Measurements from ENCODE around the gene TAS2R3.
"Not testable (repeated sequence)": the region's sequence is repeated elsewhere in the genome, so short reads cannot be mapped to it uniquely, and the experiment has no call there.

Gene TAS2R3, protein sequence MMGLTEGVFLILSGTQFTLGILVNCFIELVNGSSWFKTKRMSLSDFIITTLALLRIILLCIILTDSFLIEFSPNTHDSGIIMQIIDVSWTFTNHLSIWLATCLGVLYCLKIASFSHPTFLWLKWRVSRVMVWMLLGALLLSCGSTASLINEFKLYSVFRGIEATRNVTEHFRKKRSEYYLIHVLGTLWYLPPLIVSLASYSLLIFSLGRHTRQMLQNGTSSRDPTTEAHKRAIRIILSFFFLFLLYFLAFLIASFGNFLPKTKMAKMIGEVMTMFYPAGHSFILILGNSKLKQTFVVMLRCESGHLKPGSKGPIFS

DNA sequence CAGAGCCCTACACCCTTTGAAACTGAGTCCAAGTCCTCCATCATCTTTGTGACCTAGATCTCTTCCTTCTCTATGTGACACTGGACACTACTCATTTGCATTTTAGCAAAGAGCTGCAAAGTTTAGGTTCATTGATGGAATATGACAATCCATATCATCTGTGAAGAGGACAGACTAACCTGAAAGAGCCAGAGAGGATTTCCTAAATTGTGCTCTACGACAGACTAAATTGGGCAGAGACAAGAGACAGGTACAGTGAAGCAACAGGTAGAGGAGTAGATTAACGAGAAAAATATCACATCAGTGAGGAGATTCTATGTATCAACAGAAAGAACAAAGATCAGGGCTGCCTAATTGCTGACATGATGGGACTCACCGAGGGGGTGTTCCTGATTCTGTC is at the start of gene TAS2R3:
TSS of gene TAS2R3 (plus strand) at position 301 of the 400 bp plus-strand sequence. CDS start at position 363, 62 bp downstream.
- no peak for DNase-seq (ENCODE audit: low spot score)

DNA sequence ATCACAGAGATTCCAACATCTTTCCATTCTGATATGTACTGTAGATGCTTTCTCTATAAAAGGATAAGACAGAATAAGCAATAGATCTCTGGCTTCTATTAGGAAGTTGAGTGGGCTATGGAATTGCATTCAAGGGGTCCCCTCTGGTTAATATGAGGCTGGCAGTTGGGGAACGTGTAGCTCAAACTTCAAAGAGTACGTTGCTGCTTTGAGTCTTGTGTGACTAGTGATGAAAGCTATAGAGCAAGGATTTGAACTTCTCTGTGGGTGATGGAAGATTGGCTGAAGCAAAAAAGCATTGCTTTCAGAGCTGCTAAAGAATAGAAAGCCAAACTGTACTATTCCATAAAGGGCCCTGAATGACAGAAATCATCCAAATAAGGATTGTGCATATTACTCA is 49.3 kb upstream of the TAS2R3 start:
- DNase-seq (ENCODE audit: low spot score) = no peak

DNA sequence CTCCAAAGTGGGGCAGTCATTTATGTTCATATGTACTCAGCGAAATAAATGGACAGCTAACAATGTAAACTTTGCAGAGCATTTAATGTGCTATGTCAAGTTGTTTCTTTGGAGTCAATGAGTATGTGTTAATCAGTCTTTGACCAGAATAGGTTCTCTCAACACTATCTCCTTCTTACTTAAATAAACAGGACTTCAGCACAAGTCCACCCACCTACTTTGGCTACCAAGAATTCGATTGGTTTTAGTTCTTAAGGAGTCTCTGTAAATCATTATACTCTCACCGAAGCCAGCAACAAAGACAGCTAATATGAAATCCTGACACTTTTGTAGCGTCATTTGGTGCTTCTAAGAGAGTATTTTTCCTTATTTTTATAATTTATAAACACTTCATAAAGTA is 48.9 kb upstream of the TAS2R3 start:
- DNase-seq (ENCODE audit: low spot score) = no peak

DNA sequence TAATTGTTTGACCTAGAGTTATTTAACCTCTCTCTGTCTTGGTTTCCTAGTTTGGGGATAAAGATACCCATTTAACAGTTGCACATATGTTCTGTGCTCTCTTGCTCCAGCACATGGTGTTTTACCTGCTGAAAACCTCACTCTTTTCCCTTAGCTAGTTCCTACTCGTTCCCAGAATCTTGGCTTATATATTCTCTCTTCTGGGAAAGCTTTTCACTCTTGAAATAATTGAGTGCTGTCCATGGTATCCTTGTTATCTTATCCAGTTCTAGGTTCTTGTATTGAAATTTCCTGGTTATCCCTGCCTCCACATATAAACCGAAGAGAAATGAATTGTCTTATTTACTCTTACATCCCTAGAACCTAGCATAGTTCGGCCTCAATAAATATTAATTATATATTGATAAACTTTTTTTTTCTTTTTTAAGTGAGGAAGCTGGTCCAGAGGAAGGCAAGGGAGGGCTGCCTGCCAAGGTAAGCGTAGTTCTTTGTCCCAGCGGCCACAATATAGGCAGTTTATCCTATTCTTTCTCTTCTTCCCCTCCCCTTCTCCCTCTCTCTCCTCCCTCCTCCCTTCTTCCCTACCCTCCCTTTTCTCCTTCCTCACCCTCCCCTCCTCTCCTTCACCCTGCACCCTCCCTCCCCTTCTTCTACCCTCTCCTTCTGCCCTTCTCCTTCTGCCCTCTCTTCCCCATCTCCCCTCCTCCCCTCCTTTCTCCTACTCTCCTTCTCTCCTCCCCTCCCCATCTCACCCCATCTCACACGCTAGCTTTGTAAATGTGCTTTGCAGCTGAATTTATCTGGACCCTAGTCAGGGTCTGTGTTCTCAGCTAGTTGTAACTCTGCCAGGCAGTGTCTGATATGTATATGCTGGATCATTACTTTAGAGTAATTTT is 47.9 kb upstream of the TAS2R3 start:
- no peak for DNase-seq (ENCODE audit: low spot score)

DNA sequence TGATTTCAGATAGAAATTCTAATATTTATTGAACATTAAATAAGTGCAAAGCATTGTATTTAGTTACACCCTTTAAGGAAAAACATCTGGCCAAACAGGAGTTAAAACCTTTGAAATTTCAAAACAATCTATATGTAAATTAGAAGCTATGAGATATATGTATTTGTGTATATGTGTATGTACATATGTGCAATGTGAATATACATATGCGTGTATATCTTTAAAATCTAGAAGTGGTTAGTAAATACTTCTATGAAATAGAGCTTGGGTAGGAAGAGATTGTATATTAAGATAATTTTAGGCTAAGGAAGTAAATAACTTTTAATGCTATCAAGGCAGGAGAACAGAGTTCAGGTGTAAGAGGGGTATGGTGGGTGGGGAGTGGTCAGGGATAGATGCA is 46.4 kb upstream of the TAS2R3 start:
- DNase-seq (ENCODE audit: low spot score) = no peak

DNA sequence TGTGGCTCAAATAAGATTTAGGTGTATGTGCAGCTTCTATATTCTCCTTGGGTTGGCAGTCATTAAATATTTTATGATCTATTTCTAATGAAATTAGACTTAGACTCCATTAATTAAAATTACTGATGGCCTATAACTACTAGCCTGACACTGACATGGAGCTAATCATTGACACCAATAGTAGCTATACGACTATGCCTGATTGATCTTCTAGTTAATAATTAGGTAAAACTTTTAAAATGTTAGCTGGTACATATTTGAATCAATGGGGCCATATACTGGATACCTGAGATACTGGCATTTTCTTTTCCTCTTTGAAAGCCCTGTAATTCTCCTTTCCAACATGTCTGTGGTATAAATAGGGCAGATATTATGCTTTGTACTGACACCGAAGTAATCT is 41.4 kb upstream of the TAS2R3 start:
- DNase-seq (ENCODE audit: low spot score) = no peak

DNA sequence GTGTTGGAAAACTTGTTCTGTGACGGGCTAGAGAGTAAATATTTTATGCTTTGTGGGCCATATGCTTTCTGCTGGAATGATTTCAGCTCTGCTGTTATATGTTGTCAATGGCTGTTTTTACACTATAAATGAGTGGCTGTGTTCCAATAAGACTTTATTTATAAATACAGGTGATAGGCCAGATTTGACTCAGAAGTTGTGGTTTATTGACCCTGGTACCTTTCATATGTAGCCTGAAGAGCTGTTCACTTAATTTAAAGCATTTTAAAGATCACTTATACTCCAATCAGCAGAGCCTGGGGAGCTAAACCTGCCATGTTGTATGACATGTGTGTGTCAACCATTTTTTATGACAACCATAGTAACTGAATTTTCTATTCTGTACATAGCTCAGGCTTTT is 34.9 kb upstream of the TAS2R3 start:
- DNase-seq (ENCODE audit: low spot score) = no peak

DNA sequence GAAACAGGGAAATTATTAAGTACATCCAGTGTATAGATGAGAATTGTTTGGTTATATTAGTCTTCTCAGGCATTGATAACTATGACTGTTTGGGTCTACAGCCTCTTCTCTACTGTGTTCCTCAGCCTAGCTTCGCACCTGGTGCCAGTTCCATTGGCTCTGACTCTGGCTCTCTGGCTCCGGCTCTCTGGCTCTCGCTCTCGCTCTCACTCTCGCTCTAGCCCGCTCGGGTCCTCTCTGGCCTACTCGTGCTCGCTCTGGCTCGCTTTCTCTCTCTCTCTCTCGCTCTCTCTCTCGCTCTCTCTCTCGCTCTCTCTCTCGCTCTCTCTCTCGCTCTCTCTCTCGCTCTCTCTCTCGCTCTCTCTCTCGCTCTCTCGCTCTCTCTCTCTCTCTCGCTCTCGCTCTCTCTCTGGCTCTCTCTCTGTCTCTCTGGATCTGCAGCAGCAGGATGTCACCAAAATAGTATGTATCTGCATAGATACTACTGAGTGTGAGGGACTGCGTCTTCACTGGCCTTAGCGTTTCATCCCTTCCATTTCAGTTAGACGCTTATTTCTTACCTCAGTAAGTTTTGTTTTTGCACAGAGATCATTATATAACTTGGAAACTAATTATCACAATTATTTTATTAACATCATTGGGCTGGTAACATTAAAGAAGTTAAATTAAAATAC is 32.3 kb upstream of the TAS2R3 start:
- peak; percentile 35 for DNase-seq (ENCODE audit: low spot score)

DNA sequence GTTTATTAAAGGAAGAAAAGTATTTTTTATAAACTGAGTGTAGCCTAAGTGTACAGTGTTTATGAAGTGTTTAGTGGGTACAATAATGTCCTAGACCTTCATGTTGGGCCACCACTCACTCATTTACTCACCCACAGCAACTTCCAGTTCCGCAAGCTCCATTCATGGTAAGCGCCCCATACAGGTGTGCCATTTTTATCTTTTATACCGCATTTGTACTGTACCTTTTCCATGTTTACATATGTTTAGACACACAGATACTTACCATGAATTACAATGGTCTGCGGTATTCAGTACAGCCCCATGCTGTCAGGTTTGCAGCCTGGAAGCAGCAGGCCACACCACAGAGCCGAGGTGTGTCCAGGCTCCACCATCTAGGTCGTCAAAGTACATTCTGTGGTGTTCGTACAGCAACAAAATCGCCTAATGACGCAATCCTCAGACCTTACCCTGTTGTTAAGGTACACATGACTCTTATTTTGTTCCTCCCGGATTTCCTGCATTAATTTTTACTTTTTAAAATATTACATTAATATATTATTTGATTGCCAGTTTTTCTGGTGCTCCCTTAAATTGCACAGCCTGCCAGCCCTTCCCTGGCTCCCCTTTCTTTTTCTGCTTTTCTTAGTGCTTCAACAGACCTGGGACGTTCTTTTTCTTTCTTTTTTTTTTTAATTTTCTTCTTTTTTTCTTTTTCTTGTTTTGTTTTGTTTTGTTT is 26.6 kb upstream of the TAS2R3 start:
- no peak for DNase-seq (ENCODE audit: low spot score)

DNA sequence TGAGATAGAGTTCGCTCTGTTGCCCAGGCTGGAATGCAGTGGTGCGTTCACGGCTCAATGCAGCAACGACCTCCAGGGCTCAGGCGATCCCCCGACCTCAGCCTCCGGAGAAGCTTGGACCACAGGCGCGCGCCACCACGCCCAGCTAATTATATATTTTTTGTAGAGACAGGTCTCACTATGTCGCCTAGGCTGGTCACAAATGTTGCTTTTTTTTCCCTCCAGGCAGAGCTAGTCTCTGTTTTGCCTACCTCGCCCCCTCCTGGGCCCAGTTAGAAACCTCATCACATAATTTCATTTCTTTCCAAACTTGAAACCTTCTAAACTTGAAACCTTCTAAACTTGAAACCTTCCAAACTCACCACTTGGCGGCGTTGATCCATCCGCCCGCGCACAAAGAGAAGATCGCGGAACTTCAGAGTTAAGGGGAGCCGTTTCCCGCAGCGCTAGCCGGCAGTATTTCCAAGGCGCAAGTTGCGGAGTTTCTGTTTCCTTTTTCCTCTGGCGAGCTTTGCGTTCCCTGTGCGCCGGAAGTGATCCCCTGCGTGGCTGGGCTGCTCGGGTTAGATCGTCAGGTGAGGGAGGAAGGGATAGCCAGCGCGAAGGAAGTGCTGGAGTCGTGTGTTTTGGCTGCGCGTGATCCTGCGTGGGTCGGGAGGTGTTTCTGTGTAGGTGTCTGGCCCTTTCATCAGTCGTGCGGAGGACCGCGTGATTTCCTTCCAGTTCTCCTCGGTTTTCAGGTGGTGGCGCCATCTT is 25.9 kb upstream of the TAS2R3 start, which contains the start of gene SSBP1:
TSS of gene SSBP1 (plus strand) at position 523 of the 756 bp plus-strand sequence. CDS start 809 bp downstream, outside the sequence.
- peak; percentile 94 for DNase-seq (ENCODE audit: low spot score)

DNA sequence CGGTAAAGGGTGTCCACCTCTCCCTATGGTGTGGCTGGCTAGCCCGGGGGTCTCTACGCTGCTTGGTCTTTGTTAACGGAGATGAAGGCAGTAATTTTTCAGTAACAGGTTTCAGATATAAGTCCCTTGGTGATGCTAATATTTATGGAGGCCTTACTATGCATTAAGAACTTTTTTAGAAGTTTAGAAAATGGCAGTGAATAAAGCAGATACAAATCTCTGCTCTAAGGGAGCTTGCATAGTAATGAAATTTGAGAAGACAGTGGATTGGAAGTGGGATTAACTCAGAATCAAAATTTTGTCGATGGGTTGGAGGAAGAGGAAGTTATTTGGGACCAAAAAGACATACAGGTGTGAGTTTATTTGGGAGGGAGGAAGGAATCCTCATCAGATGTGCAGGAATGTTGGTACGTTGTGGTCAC is 25.3 kb upstream of the TAS2R3 start:
- no peak for DNase-seq (ENCODE audit: low spot score)

DNA sequence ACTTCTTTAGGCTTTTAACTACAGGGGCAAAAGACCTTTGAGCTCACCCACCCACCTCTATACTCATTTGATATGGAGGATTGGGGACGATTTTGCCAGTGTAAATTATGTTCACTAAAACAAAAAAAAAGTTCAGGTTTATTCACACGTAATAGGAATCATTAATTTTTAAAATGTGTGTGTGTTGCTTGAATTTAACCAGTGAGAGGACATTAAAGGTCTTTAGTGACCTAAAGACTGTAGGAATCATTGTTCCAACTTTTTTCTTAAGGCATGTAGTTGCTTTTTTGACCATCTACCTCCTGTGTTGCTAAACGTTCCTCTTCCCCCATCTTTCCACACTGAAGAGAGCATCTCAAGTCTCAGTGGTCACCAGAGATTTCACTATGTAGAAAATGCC is 24.6 kb upstream of the TAS2R3 start:
- no peak for DNase-seq (ENCODE audit: low spot score)

DNA sequence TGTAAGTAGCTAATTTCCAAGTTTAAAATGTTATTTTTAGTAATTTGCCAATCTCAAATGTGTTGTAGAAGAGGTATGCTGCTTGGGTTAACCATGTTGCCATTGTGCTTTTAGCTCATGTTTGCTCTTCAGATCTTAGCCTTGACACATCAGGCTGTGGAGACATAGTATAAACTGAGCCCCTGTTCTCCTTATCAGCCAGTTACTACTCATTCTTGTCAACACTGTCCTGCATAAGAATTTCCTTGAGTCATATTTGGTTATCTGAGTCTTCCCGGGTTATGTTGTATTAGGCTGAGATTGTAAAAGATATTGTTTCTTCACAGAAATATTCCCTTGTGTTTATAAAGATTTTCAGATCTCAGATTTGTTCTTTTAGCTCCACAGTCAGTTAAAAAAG is 21.7 kb upstream of the TAS2R3 start:
- DNase-seq (ENCODE audit: low spot score) = no peak

DNA sequence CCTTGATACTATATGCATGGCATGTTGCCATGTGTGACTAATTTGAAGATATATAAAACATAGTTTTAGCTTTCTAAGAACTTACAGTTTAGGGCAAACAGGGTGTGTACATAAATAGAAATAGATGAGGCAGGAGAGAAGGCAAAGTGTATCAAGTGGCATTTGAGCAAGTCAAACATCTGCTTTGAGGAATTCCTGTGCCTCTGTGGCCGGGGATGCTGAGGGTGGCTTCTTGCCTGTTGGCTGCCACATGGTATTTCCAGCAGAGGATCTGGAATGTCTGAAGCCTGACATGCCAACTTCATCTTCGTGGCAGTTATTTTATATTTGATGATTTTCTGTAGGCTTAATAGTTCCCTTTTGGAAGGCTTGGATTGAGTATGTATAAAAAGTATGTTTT is 19.8 kb upstream of the TAS2R3 start:
- no peak for DNase-seq (ENCODE audit: low spot score)

DNA sequence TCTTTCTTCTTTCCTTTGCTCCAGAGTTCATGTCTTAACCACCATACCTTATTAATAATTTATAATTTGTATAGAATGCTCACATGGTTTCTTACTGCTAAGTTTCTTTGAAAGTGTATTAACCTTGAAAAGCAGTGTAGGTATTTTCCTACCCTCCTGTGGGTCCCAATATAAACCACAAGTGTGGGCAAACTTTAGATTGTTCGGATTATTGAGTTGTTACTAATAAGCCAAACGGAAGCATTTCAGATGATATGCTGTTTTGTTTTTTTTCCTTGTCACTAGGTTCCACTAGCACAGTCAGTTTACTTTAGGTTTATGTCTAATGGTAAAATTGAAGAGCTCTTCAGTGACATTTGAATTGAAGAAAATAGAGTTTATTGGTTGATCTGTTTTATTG is 15.5 kb upstream of the TAS2R3 start:
- no peak for DNase-seq (ENCODE audit: low spot score)

DNA sequence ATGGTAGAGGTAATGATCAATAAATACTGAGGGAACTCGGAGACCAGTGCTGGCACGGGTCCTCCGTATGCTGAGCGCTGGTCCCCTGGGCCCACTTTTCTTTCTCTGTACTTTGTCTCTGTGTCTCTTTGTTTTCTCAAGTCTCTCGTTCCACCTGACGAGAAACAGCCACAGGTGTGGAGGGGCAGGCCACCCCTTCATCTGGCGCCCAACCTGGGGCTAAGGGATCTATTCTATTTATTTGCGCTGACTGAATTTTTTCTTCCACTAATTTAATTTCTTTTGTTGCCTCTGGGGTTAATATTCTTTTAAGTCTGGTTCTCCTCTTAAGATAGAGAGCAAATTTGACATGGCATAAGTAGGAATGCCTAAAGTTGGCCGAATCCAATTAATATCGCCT is 12.0 kb upstream of the TAS2R3 start:
- not testable (repeated sequence) for DNase-seq (ENCODE audit: low spot score)

DNA sequence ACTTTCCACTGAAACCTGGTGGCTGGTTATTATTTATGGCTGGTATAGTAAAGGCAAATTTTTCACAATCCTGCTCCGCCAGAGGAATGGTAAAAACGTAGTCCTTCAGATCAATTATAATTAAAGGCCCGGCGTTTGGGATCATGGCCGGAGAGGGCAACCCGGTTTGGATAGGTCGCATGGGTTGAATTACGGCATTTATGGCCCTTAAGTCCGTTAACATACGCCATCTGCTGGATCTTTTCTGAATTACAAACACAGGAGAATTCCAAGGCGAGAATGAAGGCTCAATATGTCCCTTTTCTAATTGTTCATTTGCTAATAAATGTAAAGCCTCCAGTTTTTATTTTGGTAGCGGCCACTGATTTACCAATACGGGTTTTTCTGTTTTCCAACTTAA is 11.3 kb upstream of the TAS2R3 start:
- no peak for DNase-seq (ENCODE audit: low spot score)

DNA sequence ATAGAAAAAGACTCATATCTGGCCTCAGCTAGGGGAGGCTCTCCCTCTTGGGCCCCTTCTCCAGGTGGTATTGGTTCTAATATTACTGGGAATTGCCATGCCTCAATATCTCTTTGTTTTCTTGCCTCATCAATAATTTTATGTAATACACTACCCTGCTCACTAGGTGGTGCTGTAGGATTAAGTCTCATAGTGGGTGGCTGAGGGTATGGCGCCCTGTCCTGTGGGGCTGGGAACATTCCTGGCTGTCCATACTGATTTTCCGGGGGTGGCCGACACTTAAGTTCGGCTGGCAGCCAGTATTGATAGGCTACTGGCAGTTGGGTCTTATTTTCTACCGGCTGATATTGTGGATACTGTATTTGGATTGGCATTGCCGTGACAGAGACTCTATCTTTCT is 9.0 kb upstream of the TAS2R3 start:
- peak; percentile 16 for DNase-seq (ENCODE audit: low spot score)

DNA sequence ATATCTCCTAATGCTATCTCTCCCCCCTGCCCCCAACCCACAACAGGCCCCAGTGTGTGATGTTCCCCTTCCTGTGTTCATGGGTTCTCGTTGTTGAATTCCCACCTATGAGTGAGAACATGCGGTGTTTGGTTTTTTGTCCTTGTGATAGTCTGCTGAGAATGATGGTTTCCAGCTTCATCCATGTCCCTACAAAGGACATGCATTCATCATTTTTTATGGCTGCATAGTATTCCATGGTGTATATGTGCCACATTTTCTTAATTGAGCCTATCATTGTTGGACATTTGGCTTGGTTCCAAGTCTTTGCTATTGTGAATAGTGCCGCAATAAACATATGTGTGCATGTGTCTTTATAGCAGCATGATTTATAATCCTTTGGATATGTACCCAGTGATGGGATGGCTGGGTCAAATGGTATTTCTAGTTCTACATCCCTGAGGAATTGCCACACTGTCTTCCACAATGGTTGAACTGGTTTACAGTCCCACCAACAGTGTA is 6.2 kb downstream of the TAS2R3 start:
- DNase-seq (ENCODE audit: low spot score) = not testable (repeated sequence)

DNA sequence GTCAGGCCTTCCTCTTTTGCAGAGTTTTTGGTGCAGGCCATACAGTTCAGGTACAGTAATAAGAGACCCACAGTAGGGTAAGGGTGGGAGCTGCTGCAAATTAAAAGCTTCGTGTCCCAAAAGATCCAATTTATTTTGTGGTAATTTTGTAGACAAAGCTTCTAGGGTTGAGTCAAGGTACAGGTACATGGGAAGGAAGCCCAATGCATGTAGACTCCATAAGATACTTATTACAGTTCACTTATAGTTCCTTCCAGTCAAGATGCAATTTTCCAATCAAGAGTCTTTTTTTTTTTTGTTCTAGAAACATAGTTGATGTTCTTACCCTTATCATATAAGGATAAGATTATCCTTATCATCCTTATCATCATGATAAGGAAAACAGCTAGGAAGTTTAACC is 12.5 kb downstream of the TAS2R3 start, which contains the start of gene TAS2R4:
TSS of gene TAS2R4 (plus strand) at position 301 of the 400 bp plus-strand sequence. CDS start 1,815 bp downstream, outside the sequence.
- no peak for DNase-seq (ENCODE audit: low spot score)
